ENCODE data around the gene CEP152. TPM values are rescaled to one million over a fixed set of nuclear protein-coding genes. Genes with fewer than 3 reads are reported as not detected.

Gene CEP152
- total RNA-seq, 2 donors from 2014 or later = 12.3 to 19.1 TPM

GRCh38 chr15:48722764-48723661 is 87.9 kb downstream of the CEP152 start:
- no peak overlapping the region for H3K27ac ChIP-seq (ENCODE audit: low read depth, low read length)
- no peaks in the 10 kb centered on the region for H3K27me3 ChIP-seq (ENCODE audit: control insufficient read depth, insufficient read depth, low read length, poor library complexity, severe bottlenecking)
- Mint-ChIP-seq H3K36me3 (ENCODE audit: low read depth) (no peaks in the 10 kb centered on the region), H3K27me3 (ENCODE audit: insufficient read depth) (peaks cover 3% of the 10 kb centered on the region), H3K9me3 (no peaks in the 10 kb centered on the region), H3K4me3 (no peak overlapping the region), H3K4me1 (peaks cover 24% of the 10 kb centered on the region), H3K27ac (no peak overlapping the region)
- WGBS, 2 experiments (ENCODE audit: insufficient coverage in 1 of 2, insufficient read length in 1 of 2) = 81 to 88% methylated on average over 3 to 5 of the region's 5 CpGs
- DNase-seq = no peak
- no peaks in the 10 kb centered on the region for H3K9me3 ChIP-seq (ENCODE audit: control insufficient read depth, low read length)
- no peaks in the 10 kb centered on the region for H3K36me3 ChIP-seq (ENCODE audit: control insufficient read depth, insufficient read depth, low read length)
- H3K4me1 ChIP-seq (ENCODE audit: control insufficient read depth, insufficient read depth, low read length) = peaks cover 12% of the 10 kb centered on the region
- H3K9ac ChIP-seq (ENCODE audit: extremely low read depth, low read length, poor library complexity, severe bottlenecking) = no peak overlapping the region
- H3K4me3 ChIP-seq (ENCODE audit: low read length) = no peak overlapping the region
- TF ChIP-seq, protein P1, sequence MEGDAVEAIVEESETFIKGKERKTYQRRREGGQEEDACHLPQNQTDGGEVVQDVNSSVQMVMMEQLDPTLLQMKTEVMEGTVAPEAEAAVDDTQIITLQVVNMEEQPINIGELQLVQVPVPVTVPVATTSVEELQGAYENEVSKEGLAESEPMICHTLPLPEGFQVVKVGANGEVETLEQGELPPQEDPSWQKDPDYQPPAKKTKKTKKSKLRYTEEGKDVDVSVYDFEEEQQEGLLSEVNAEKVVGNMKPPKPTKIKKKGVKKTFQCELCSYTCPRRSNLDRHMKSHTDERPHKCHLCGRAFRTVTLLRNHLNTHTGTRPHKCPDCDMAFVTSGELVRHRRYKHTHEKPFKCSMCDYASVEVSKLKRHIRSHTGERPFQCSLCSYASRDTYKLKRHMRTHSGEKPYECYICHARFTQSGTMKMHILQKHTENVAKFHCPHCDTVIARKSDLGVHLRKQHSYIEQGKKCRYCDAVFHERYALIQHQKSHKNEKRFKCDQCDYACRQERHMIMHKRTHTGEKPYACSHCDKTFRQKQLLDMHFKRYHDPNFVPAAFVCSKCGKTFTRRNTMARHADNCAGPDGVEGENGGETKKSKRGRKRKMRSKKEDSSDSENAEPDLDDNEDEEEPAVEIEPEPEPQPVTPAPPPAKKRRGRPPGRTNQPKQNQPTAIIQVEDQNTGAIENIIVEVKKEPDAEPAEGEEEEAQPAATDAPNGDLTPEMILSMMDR (conservative IDR thresholded peaks at IDR 0.05) = no peak

DNA sequence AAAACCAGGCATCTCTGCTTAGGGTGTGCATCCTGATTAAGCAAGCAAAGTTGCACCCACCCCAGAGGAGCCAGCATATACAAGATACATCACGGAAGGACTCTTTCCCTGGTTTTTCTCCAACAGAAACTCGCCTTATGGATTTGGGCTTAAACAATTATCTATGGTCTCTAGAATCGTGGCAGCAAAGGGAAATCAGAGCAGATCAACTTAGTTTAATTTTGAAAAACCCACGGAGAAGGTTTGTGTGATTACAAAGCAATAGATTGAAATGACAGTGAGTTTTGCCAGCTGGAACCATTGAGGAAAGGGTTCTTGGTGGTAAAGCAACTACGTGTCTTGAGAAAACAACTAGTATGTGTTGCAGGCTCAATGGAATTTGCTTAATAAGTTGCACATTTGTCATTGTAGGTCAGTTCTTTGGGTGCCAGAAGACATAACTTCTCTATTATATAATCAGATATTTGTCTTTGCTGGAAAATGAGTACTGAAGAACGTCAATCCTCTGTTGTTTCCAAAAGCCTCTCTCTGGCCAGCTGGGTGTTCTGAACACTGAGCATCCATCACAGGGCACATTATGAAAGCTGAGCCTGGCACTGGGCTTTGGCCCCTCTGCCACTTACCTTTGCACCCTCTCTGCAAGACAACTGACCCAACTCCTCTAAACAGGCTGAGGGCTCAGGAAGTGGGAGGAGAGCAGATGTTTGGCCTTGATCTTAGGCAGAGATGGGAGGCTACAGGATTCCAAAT is 89.6 kb downstream of the CEP152 start:
- H3K27me3 Mint-ChIP-seq (ENCODE audit: insufficient read depth) = peaks cover 3% of the 10 kb centered on the region
- H3K27me3 ChIP-seq (ENCODE audit: control insufficient read depth, insufficient read depth, low read length, poor library complexity, severe bottlenecking) = no peaks in the 10 kb centered on the region

DNA sequence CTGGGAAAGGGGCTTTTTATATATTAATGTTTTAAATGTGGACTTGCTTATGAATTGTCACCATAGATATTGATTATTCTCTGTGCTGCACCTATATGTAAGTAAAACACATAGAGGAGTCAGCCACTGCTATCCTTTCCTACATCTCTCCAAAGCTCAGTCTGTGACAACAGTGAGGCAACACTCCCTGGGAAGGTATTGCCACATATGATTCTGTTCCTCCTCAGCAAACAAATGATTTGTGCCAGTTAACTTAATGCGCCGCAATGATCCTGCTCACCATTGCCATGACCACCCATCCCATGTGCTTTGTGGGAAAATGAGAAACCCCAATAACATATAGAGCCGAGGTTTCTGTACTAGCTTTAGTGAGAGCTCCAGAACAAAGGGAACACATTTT is 90.2 kb downstream of the CEP152 start:
- Histone ChIP-seq H3K4me3 (ENCODE audit: low read length) (no peak overlapping the region), H3K27me3 (ENCODE audit: control insufficient read depth, insufficient read depth, low read length, poor library complexity, severe bottlenecking) (no peaks in the 10 kb centered on the region), H3K36me3 (ENCODE audit: control insufficient read depth, insufficient read depth, low read length) (no peaks in the 10 kb centered on the region), H3K27ac (ENCODE audit: low read depth, low read length) (no peak overlapping the region), H3K9ac (ENCODE audit: extremely low read depth, low read length, poor library complexity, severe bottlenecking) (no peak overlapping the region), H3K4me1 (ENCODE audit: control insufficient read depth, insufficient read depth, low read length) (peaks cover 12% of the 10 kb centered on the region), H3K9me3 (ENCODE audit: control insufficient read depth, low read length) (peaks cover 12% of the 10 kb centered on the region)
- no peak overlapping the region for H3K27ac Mint-ChIP-seq
- H3K9me3 Mint-ChIP-seq = peaks cover 7% of the 10 kb centered on the region
- WGBS, 2 experiments (ENCODE audit: insufficient coverage in 1 of 2, insufficient read length in 1 of 2) = 90 to 92% methylated on average over 3 of the region's 3 CpGs
- no peak overlapping the region for H3K4me3 Mint-ChIP-seq
- peaks cover 2% of the 10 kb centered on the region for H3K36me3 Mint-ChIP-seq (ENCODE audit: low read depth)
- DNase-seq = no peak
- peaks cover 24% of the 10 kb centered on the region for H3K4me1 Mint-ChIP-seq
- TF ChIP-seq, protein P1 (conservative IDR thresholded peaks at IDR 0.05) = no peak
- peaks cover 3% of the 10 kb centered on the region for H3K27me3 Mint-ChIP-seq (ENCODE audit: insufficient read depth)

More for the DNA sequence above, 89.6 kb downstream of the CEP152 start:
- Mint-ChIP-seq H3K4me3 (no peak overlapping the region), H3K9me3 (peaks cover 1% of the 10 kb centered on the region), H3K27ac (no peak overlapping the region), H3K36me3 (ENCODE audit: low read depth) (peaks cover 2% of the 10 kb centered on the region), H3K4me1 (peaks cover 24% of the 10 kb centered on the region)
- Histone ChIP-seq H3K4me3 (ENCODE audit: low read length) (no peak overlapping the region), H3K4me1 (ENCODE audit: control insufficient read depth, insufficient read depth, low read length) (peaks cover 12% of the 10 kb centered on the region), H3K36me3 (ENCODE audit: control insufficient read depth, insufficient read depth, low read length) (no peaks in the 10 kb centered on the region), H3K27ac (ENCODE audit: low read depth, low read length) (no peak overlapping the region), H3K9ac (ENCODE audit: extremely low read depth, low read length, poor library complexity, severe bottlenecking) (no peak overlapping the region), H3K9me3 (ENCODE audit: control insufficient read depth, low read length) (peaks cover 6% of the 10 kb centered on the region)
- no peak for DNase-seq
- TF ChIP-seq, protein P1 (conservative IDR thresholded peaks at IDR 0.05) = no peak
- 91 to 96% methylated on average over 4 to 6 of the region's 6 CpGs for WGBS, 2 experiments (ENCODE audit: insufficient coverage in 1 of 2, insufficient read length in 1 of 2)

All from endodermal cell (in vitro differentiated cells).